Dendritic cell treated with granulocyte-macrophage colony-stimulating factor and Interleukin-4, amounts not matched to agents 40 ng/mL and 50 ng/mL, for 4 days (primary cell): ENCODE data around the gene KIR2DL1.
"Not testable (repeated sequence)": the region's sequence is repeated elsewhere in the genome, so short reads cannot be mapped to it uniquely, and the experiment has no call there.

ENCODE experiments used
- H3K27ac Mint-ChIP-seq: one replicate; pipeline ENCODE4 v1.8.0; 2022; ENCODE audit warnings: mild to moderate bottlenecking, mixed read lengths
- H3K27me3 Mint-ChIP-seq: one replicate; pipeline ENCODE4 v1.8.0; 2022; ENCODE audit warnings: mild to moderate bottlenecking, mixed read lengths
- H3K36me3 Mint-ChIP-seq: one replicate; pipeline ENCODE4 v1.8.0; 2022; ENCODE audit warnings: low read depth, mixed read lengths
- H3K4me1 Mint-ChIP-seq: one replicate; pipeline ENCODE4 v1.8.0; 2022; ENCODE audit warnings: low read depth, mixed read lengths
- H3K4me3 Mint-ChIP-seq: one replicate; pipeline ENCODE4 v1.8.0; 2022; ENCODE audit warnings: mild to moderate bottlenecking, moderate library complexity, mixed read lengths
- H3K9me3 Mint-ChIP-seq: one replicate; pipeline ENCODE4 v1.8.0; 2022; ENCODE audit warnings: mixed read lengths
- intact Hi-C: fragments of 100-400 bp; cut with micrococcal nuclease; formaldehyde crosslinking; loops from one replicate; pipeline ENCODE4 v1.15.0; 2022

KIR2DL1 gene

GRCh38 chr19:54782916-54783315 lies 13.3 kb downstream of the KIR2DL1 start:
- H3K4me3 Mint-ChIP-seq, H3K27ac Mint-ChIP-seq, H3K36me3 Mint-ChIP-seq, intact Hi-C loops: not testable (repeated sequence)
- Mint-ChIP-seq H3K4me1 (peaks cover 21% of the 10 kb centered on the region), H3K9me3 (peaks cover 15% of the 10 kb centered on the region), H3K27me3 (peaks cover 23% of the 10 kb centered on the region)

- peaks cover 14% of the 10 kb centered on the region for H3K9me3 Mint-ChIP-seq
- H3K4me1 Mint-ChIP-seq = peaks cover 33% of the 10 kb centered on the region
- H3K36me3 Mint-ChIP-seq, H3K4me3 Mint-ChIP-seq, H3K27ac Mint-ChIP-seq, intact Hi-C loops: not testable (repeated sequence)
- peaks cover 11% of the 10 kb centered on the region for H3K27me3 Mint-ChIP-seq
Observed at GRCh38 chr19:54786091-54786723, 16.6 kb downstream of the KIR2DL1 start.

- H3K9me3 Mint-ChIP-seq, H3K4me3 Mint-ChIP-seq, H3K27me3 Mint-ChIP-seq, intact Hi-C loops, H3K36me3 Mint-ChIP-seq: not testable (repeated sequence)
- peak overlapping the region; percentile 78 for H3K27ac Mint-ChIP-seq
- H3K4me1 Mint-ChIP-seq = peaks cover 36% of the 10 kb centered on the region
Observed at GRCh38 chr19:54788154-54788553, 18.6 kb downstream of the KIR2DL1 start.

GRCh38 chr19:54790711-54791110 lies 21.1 kb downstream of the KIR2DL1 start:
- no peaks in the 10 kb centered on the region for H3K27me3 Mint-ChIP-seq
- no peaks in the 10 kb centered on the region for H3K9me3 Mint-ChIP-seq
- peaks cover 33% of the 10 kb centered on the region for H3K4me1 Mint-ChIP-seq
- H3K4me3 Mint-ChIP-seq = no peak overlapping the region
- no peak overlapping the region for H3K27ac Mint-ChIP-seq
- intact Hi-C loops = no loop called here
- no peaks in the 10 kb centered on the region for H3K36me3 Mint-ChIP-seq

- intact Hi-C loops = no loop called here
- no peaks in the 10 kb centered on the region for H3K9me3 Mint-ChIP-seq
- H3K4me1 Mint-ChIP-seq = peaks cover 32% of the 10 kb centered on the region
- no peak overlapping the region for H3K27ac Mint-ChIP-seq
- H3K36me3 Mint-ChIP-seq = no peaks in the 10 kb centered on the region
- H3K4me3 Mint-ChIP-seq = no peak overlapping the region
- H3K27me3 Mint-ChIP-seq = no peaks in the 10 kb centered on the region
Observed at GRCh38 chr19:54791476-54791875, 21.9 kb downstream of the KIR2DL1 start.

DNA sequence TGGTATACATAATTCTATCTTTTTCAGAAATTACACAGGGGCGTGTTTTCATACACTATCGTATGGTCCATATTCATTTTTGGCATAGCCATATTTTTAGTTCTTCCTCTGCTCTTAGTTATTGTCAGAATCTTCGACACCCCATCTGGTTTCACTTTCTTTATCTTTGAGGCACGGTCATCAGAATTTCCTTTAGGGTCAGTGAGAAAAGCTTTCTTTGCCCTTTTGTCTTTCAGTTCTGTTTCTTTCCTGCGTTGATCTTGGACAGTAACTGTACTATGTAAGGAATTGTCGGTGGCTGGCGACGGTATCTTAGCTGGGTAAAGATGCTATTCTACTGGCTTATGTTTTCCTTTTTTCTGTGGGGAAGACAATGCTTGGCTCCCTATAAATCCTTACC lies 23.2 kb downstream of the KIR2DL1 start:
- Mint-ChIP-seq H3K9me3 (no peaks in the 10 kb centered on the region), H3K27me3 (no peaks in the 10 kb centered on the region), H3K36me3 (no peaks in the 10 kb centered on the region), H3K27ac (peak overlapping the region; percentile 48), H3K4me3 (peak overlapping the region; percentile 63), H3K4me1 (peaks cover 19% of the 10 kb centered on the region)
- intact Hi-C loops = no loop called here

DNA sequence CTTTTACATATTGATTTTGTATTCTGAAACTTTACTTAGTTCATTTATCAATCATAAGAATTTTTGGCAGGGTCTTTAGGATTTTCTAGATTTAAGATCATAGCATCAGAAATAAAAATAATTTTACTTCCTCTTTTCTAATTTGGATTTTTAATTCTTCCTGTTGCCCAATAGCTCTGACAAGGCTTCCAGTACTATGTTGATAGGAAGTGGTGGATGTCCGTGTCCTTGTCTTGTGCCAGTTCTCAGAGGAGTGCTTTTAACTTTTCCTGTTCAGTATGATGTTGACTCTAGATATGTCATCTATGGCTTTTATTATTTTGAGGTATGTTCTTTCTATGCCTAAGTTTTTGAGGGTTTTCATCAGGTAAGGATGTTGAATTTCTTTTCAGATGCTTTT lies 26.2 kb downstream of the KIR2DL1 start:
- intact Hi-C loops = no loop called here
- Mint-ChIP-seq H3K27me3 (no peaks in the 10 kb centered on the region), H3K4me3 (no peak overlapping the region), H3K9me3 (peaks cover 6% of the 10 kb centered on the region), H3K36me3 (no peaks in the 10 kb centered on the region), H3K4me1 (peaks cover 6% of the 10 kb centered on the region), H3K27ac (no peak overlapping the region)

DNA sequence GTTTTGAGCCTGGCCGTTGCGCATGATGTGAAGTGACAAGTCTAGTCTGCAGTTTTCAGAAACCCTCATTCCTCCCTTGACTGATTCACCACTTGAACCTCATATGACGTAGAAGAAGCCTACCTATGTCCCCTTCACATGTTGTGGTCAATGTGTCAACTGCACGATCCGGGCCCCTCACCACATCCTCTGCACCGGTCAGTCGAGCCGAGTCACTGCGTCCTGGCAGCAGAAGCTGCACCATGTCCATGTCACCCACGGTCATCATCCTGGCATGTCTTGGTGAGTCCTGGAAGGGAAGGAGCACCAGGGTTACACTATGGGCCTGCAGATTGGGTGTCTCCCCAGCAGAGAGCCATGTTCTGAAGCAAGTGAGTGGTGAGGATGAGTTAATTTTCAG lies 33.8 kb downstream of the KIR2DL1 start, which contains the start of gene KIR2DL4:
KIR2DL4 (plus strand) TSS at position 201 of the 400 bp plus-strand sequence; CDS start at position 243, 42 bp downstream.
- intact Hi-C loops = no loop called here
- Mint-ChIP-seq H3K27ac (no peak within 1 kb of the TSS), H3K27me3 (peaks cover 20% of the 10 kb centered on the region), H3K9me3 (peaks cover 6% of the 10 kb centered on the region), H3K4me1 (peaks cover 6% of the 10 kb centered on the region), H3K36me3 (no peaks in the 10 kb centered on the region), H3K4me3 (no peak within 1 kb of the TSS)

DNA sequence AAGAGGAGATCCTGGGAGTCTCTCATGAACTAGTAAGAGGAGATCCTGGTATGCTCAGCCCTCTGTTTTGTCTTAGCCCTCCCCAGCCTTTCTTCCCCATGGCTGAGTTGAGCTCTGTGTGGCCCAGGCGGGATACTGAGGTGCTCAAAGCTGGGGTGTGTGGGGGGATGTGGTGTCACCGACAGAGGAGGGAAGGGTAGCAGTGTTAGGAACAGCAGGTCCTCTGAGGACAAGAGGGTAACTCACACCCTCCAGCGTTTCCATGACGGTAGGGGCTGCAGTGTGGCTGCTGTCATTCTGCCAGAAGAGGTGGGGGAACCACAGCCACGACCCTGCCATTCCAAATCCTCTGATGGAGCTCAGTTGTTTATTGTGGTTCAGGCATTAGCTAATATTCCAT lies 34.5 kb downstream of the KIR2DL1 start:
- no peaks in the 10 kb centered on the region for H3K36me3 Mint-ChIP-seq

GRCh38 chr19:54804571-54804970 lies 35.0 kb downstream of the KIR2DL1 start:
- H3K4me3 Mint-ChIP-seq = no peak overlapping the region
- no peak overlapping the region for H3K27ac Mint-ChIP-seq
- intact Hi-C loops = no loop called here
- peaks cover 27% of the 10 kb centered on the region for H3K27me3 Mint-ChIP-seq
- peaks cover 2% of the 10 kb centered on the region for H3K9me3 Mint-ChIP-seq
- H3K36me3 Mint-ChIP-seq = no peaks in the 10 kb centered on the region
- H3K4me1 Mint-ChIP-seq = peaks cover 6% of the 10 kb centered on the region

More for the DNA sequence above, 34.5 kb downstream of the KIR2DL1 start:
- peaks cover 6% of the 10 kb centered on the region for H3K9me3 Mint-ChIP-seq
- H3K4me1 Mint-ChIP-seq = peaks cover 6% of the 10 kb centered on the region
- intact Hi-C loops = no loop called here
- H3K4me3 Mint-ChIP-seq = no peak overlapping the region
- no peak overlapping the region for H3K27ac Mint-ChIP-seq
- peaks cover 26% of the 10 kb centered on the region for H3K27me3 Mint-ChIP-seq

- Mint-ChIP-seq H3K9me3 (no peaks in the 10 kb centered on the region), H3K27me3 (peaks cover 30% of the 10 kb centered on the region), H3K4me3 (no peak overlapping the region), H3K4me1 (peaks cover 6% of the 10 kb centered on the region), H3K36me3 (no peaks in the 10 kb centered on the region), H3K27ac (no peak overlapping the region)
- intact Hi-C loops = no loop called here
Observed at GRCh38 chr19:54805665-54806515, 36.3 kb downstream of the KIR2DL1 start.

GRCh38 chr19:54806516-54806838 lies 36.9 kb downstream of the KIR2DL1 start:
- peaks cover under 1% of the 10 kb centered on the region for H3K9me3 Mint-ChIP-seq
- no peak overlapping the region for H3K27ac Mint-ChIP-seq
- no peak overlapping the region for H3K4me3 Mint-ChIP-seq
- intact Hi-C loops = no loop called here
- H3K4me1 Mint-ChIP-seq = peaks cover 6% of the 10 kb centered on the region
- peaks cover 30% of the 10 kb centered on the region for H3K27me3 Mint-ChIP-seq
- H3K36me3 Mint-ChIP-seq = no peaks in the 10 kb centered on the region

- H3K36me3 Mint-ChIP-seq, H3K4me3 Mint-ChIP-seq, H3K27ac Mint-ChIP-seq, intact Hi-C loops: not testable (repeated sequence)
- H3K27me3 Mint-ChIP-seq = peaks cover 25% of the 10 kb centered on the region
- H3K4me1 Mint-ChIP-seq = peaks cover 12% of the 10 kb centered on the region
- H3K9me3 Mint-ChIP-seq = peaks cover 14% of the 10 kb centered on the region
Observed at GRCh38 chr19:54814571-54814970, 45.0 kb downstream of the KIR2DL1 start.

DNA sequence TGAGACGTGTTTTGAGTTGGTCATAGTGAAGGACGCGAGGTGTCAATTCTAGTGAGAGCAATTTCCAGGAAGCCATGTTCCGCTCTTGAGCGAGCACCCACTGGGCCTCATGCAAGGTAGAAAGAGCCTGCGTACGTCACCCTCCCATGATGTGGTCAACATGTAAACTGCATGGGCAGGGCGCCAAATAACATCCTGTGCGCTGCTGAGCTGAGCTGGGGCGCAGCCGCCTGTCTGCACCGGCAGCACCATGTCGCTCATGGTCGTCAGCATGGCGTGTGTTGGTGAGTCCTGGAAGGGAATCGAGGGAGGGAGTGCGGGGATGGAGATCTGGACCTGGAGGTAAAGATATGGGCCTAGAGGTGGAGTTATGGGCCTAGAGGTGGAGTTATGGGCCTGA lies 46.7 kb downstream of the KIR2DL1 start, which contains the start of gene KIR3DL1:
KIR3DL1 (plus strand) TSS at position 218 of the 400 bp plus-strand sequence.
- H3K4me3 Mint-ChIP-seq, H3K36me3 Mint-ChIP-seq, H3K27ac Mint-ChIP-seq, intact Hi-C loops: not testable (repeated sequence)
- Mint-ChIP-seq H3K9me3 (peaks cover 14% of the 10 kb centered on the region), H3K27me3 (peaks cover 31% of the 10 kb centered on the region), H3K4me1 (peaks cover 13% of the 10 kb centered on the region)
